ENCODE data around the gene ATP5MG. TPM values are rescaled to one million over a fixed set of nuclear protein-coding genes. Genes with fewer than 3 reads are reported as not detected.
A peak's percentile ranks its signal among the peaks of the same experiment; 100 is the strongest.

The ATP5MG gene
- total and polyA plus RNA-seq, 2 of the 8 experiments (the other 6 are each of a cell fraction or from before 2014, with no cell fraction given) = 237 to 464 TPM

DNA sequence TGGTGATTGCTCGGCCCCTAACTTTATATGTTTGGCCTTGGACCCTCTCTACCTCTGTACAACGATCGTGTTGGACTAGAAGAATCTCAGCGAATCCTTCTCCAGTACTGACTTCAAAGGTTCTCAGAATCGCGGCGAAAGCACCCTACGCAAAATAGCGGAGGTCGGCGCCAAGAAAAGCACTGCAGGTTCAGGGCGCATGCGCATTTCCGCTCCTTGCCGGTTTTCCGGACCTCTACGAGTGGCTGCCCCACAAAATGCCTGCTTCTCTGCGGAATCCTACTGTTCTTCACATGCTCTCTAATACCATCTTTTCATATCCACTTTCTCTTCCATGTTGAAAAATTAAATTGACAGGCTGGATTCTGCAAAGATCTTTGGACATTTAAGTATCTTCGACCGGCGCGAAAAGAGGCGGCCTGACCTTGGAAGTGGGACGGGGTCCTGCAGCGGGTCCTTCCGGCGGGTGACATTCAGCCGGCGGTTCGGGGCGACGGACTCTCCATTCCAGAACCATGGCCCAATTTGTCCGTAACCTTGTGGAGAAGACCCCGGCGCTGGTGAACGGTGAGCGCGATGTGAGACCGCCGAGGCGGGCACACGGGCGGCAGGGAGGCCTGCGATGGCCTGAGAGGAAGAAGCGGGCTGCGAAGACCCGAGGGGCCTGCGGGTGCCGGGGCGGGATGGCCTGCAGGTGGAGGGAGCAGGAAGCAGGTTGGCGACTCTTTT is at the start of gene ATP5MG (continued):
- no peak for TF ChIP-seq BCL11A (IDR thresholded peaks at IDR 0.05; ENCODE audit: low read depth in 2 of 2, low read length in 2 of 2)
- 0 out of 2 replicates have a peak, but pooled peaks have one; percentile 44 for TF ChIP-seq CREB1 (IDR thresholded peaks at IDR 0.05)
- TF ChIP-seq SUZ12 (IDR thresholded peaks at IDR 0.05; ENCODE audit: low read length) = no peak
- no peak for TF ChIP-seq CTCF (IDR thresholded peaks at IDR 0.05; ENCODE audit: control extremely low read depth in 1 of 3, insufficient read depth in 1 of 3, low read depth in 1 of 3, low read length in 3 of 3)
- no peak for TF ChIP-seq SP1 (IDR thresholded peaks at IDR 0.05; ENCODE audit: low read depth, low read length)
- TF ChIP-seq NRF1 (IDR thresholded peaks at IDR 0.05; ENCODE audit: low read depth, low read length) = peak; percentile 55; the same call in 1 of the 2 replicates
- no peak for TF ChIP-seq RAD21 (IDR thresholded peaks at IDR 0.05 in 1 of 2, conservative IDR thresholded peaks at IDR 0.05 in 1 of 2; ENCODE audit: low read depth in 2 of 2, low read length in 2 of 2)
- peak; percentile 67; the same call in 1 of the 2 replicates for TF ChIP-seq POLR2AphosphoS5 (IDR thresholded peaks at IDR 0.05; ENCODE audit: low read depth, low read length)
- TF ChIP-seq, protein P1, sequence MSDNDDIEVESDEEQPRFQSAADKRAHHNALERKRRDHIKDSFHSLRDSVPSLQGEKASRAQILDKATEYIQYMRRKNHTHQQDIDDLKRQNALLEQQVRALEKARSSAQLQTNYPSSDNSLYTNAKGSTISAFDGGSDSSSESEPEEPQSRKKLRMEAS (IDR thresholded peaks at IDR 0.05) = peak; percentile 38; the same call in 1 of the 2 replicates
- TF ChIP-seq EGR1 (IDR thresholded peaks at IDR 0.05; ENCODE audit: borderline replicate concordance, low read depth, low read length) = no peak
- TF ChIP-seq CTBP2 (IDR thresholded peaks at IDR 0.05; ENCODE audit: borderline replicate concordance, insufficient read depth, insufficient read length, low read length) = no peak
- no peak for TF ChIP-seq SRF (IDR thresholded peaks at IDR 0.05; ENCODE audit: low read depth, low read length)
- TF ChIP-seq USF2 (IDR thresholded peaks at IDR 0.05; ENCODE audit: low read length) = no peak
- TF ChIP-seq KDM5A (IDR thresholded peaks at IDR 0.05; ENCODE audit: low read length) = peak; percentile 64; the same call in 1 of the 2 replicates
- TF ChIP-seq CBX5 (IDR thresholded peaks at IDR 0.05; ENCODE audit: low read depth, low read length) = no peak
- TF ChIP-seq HDAC2 (IDR thresholded peaks at IDR 0.05; ENCODE audit: borderline replicate concordance in 1 of 2, low read depth in 2 of 2, low read length in 2 of 2) = no peak
- no peak for TF ChIP-seq RFX5 (IDR thresholded peaks at IDR 0.05; ENCODE audit: borderline replicate concordance, low read depth, low read length)
- TF ChIP-seq CHD2 (IDR thresholded peaks at IDR 0.05; ENCODE audit: low read length) = no peak
- TF ChIP-seq RXRA (IDR thresholded peaks at IDR 0.05; ENCODE audit: insufficient read depth, low read depth, low read length) = no peak
- TF ChIP-seq TEAD4 (IDR thresholded peaks at IDR 0.05; ENCODE audit: low read depth, low read length) = 0 out of 2 replicates have a peak, but pooled peaks have one; percentile 4
